K562 (cell line): Measurements from ENCODE around the gene LYPD4. TPM values are rescaled to one million over a fixed set of nuclear protein-coding genes. Genes with fewer than 3 reads are reported as not detected.

Experiments
- BRD4 ChIP-seq: fragments of 200-600 bp; sonication (generic); IDR thresholded peaks from 2 replicates; pipeline ENCODE4 v1.6.1; 2017; ENCODE audit warnings: inconsistent platforms
- CTBP1 ChIP-seq: fragments of 450-650 bp; IDR thresholded peaks from 2 replicates; pipeline ENCODE4 v1.6.1; 2016; ENCODE audit warnings: borderline replicate concordance
- GABPB1 ChIP-seq: sonication (generic); formaldehyde crosslinking; IDR thresholded peaks from 2 replicates; pipeline ENCODE4 v1.8.0; 2022; ENCODE audit warnings: mild to moderate bottlenecking, missing genetic modification reagents
- HEY1 ChIP-seq: fragments of 250-450 bp; sonication (Bioruptor Pico); IDR thresholded peaks from 2 replicates; pipeline ENCODE4 v1.5.0; 2020; ENCODE audit warnings: mild to moderate bottlenecking, moderate library complexity, borderline replicate concordance
- JUN ChIP-seq, 2 experiments: sonication (generic) in 1 of 2; formaldehyde crosslinking in 1 of 2; IDR thresholded peaks; 2 replicates each; pipeline versions ENCODE4 v1.6.1 to v1.8.0; 2012 to 2022; ENCODE audit warnings: borderline replicate concordance in 2 of 2, mild to moderate bottlenecking in 2 of 2, improper control_type of control experiment in 1 of 2, low read depth in 1 of 2, low read length in 1 of 2, missing genetic modification reagents in 1 of 2
- KLF16 ChIP-seq: IDR thresholded peaks from 2 replicates; pipeline ENCODE4 v1.6.1; 2016; ENCODE audit warnings: antibody characterized with exemption
- MYNN ChIP-seq, 2 experiments: sonication (generic); formaldehyde crosslinking in 1 of 2; IDR thresholded peaks; 2 replicates each; pipeline versions ENCODE4 v1.5.0 to v1.6.1; 2016 to 2020; ENCODE audit warnings: antibody characterized with exemption in 1 of 2, missing genetic modification reagents in 1 of 2
- NR2C2 ChIP-seq, 2 experiments: fragments of 200-800 bp in 1 of 2; sonication (Bioruptor generic) in 1 of 2; sonication (generic) in 1 of 2; formaldehyde crosslinking in 1 of 2; IDR thresholded peaks; 2 replicates each; pipeline versions ENCODE4 v1.6.1 to v1.8.0; 2016 to 2022; ENCODE audit warnings: mild to moderate bottlenecking in 1 of 2, missing compliant biosample characterization in 1 of 2, missing genetic modification characterization in 1 of 2, missing genetic modification reagents in 1 of 2
- TAF1 ChIP-seq: IDR thresholded peaks from 2 replicates; pipeline ENCODE4 v1.6.1; 2011; ENCODE audit warnings: mild to moderate bottlenecking, low read length, moderate library complexity; ENCODE audit not compliant: insufficient read depth, control insufficient read depth, severe bottlenecking; ENCODE audit errors: extremely low read depth
- THRAP3 ChIP-seq: fragments of 450-650 bp; IDR thresholded peaks from 2 replicates; pipeline ENCODE4 v1.6.1; 2016; ENCODE audit warnings: mild to moderate bottlenecking, inconsistent platforms, borderline replicate concordance
- ZEB2 ChIP-seq: fragments of 450-650 bp; IDR thresholded peaks from 2 replicates; pipeline ENCODE4 v1.6.1; 2016
- ZNF384 ChIP-seq: IDR thresholded peaks from 2 replicates; pipeline ENCODE4 v1.6.1; 2012; ENCODE audit warnings: low read depth, low read length, improper control_type of control experiment
- polyA plus RNA-seq, 8 experiments: library from polyadenylated mRNA; depleted of rRNA in 4 of 8; stranded (reverse) in 5 of 8; unstranded in 3 of 8; fragments of >200 nt; fragmentation: Nextera tagmentation in 2 of 8; fragmentation: Illumina TruSeq in 1 of 8; extraction: Ambion mirVana in 2 of 8; extraction: Trizol in 1 of 8; gene quantifications; 2 replicates each; pipeline versions ENCODE4 v1.2.1 to v1.2.3, GENCODE V29; 2011 to 2014; ENCODE audit warnings: inconsistent platforms in 1 of 8, missing spikeins in 1 of 8
- total RNA-seq, 7 experiments: library from RNA; depleted of rRNA in 6 of 7; stranded (reverse); fragments of >200 nt in 6 of 7; fragmentation: Illumina TruSeq in 2 of 7; extraction: Trizol in 2 of 7; gene quantifications; 2 replicates each; pipeline versions ENCODE4 v1.2.1 to v1.2.3, GENCODE V29; 2011 to 2021; ENCODE audit warnings: low replicate concordance in 1 of 7
- TF ChIP-seq, protein P1 (sequence below): sonication (generic); formaldehyde crosslinking; IDR thresholded peaks from 2 replicates; pipeline ENCODE4 v1.8.0; 2022; ENCODE audit warnings: mild to moderate bottlenecking, missing genetic modification reagents
- TF ChIP-seq, protein P2 (sequence below): fragments of 450-650 bp; IDR thresholded peaks from 2 replicates; pipeline ENCODE4 v1.6.1; 2016; ENCODE audit warnings: mild to moderate bottlenecking, moderate library complexity

LYPD4 gene
- total and polyA plus RNA-seq, 9 of the 15 experiments (the other 6 are each of a cell fraction or from before 2014, with no cell fraction given), result 0.11 TPM; not detected in 8

DNA sequence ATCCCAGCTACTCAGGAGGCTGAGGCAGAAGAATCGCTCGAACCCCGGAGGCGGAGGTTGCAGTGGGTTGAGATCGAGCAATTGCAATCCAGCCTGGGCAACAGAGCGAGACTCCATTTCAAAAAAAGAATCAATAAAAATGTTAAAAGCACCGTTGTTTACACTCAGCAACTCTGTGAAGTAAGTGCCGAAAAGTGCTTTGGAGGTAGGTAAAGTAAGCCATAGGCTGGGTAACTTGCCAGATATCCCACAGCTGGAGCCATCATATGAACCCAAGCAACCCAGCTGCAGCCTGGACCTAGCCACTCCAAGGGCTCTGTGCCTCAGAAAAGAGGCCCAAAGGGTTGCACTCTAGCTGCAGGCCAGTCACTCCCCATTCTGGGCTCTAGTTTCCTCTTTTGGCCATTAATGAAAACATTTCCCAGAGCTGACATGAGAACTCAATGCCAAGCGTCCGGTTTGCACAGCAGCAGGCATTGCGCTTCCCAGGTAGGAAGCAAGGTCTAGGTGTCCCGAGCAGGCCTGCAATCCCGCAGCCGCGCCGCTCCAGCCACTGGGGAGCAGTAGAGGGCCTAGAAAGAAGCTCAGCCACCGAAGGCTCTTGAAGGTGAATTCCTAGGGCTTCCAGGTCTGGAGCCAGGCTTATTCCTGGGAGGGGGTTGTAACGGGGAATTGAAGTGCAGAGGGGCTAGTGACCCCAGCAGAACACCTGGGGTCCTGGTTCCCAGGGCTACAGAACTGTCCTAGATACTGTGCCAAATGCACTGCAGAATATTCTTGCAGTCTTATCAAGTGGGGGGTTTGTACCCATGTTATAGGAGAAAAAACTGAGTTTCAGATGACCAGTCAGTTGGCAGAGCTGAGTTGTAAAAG, 28.5 kb upstream of the LYPD4 start (continued):
- TF ChIP-seq HEY1 (CRISPR knock-in tag) (no peak), THRAP3 (no peak), JUN (IDR thresholded peaks at IDR 0.05; ENCODE audit: borderline replicate concordance, low read depth, low read length) (no peak), JUN (CRISPR knock-in tag; IDR thresholded peaks at IDR 0.05; ENCODE audit: borderline replicate concordance) (no peak), CTBP1 (peak; percentile 51; the same call in 1 of the 2 replicates), ZEB2 (0 out of 2 replicates have a peak, but pooled peaks have one; percentile 31), GABPB1 (CRISPR knock-in tag) (peak; percentile 35; the same call in 1 of the 2 replicates), BRD4 (no peak), MYNN (IDR thresholded peaks at IDR 0.05) (peak; percentile 64; the same call in 1 of the 2 replicates), MYNN (CRISPR knock-in tag; IDR thresholded peaks at IDR 0.05) (no peak), ZNF384 (0 out of 2 replicates have a peak, but pooled peaks have one; percentile 8), KLF16 (0 out of 2 replicates have a peak, but pooled peaks have one; percentile 31), TAF1 (no peak), NR2C2 (CRISPR knock-in tag; IDR thresholded peaks at IDR 0.05) (no peak), NR2C2 (tag; IDR thresholded peaks at IDR 0.05) (no peak)
- TF ChIP-seq, protein P1, sequence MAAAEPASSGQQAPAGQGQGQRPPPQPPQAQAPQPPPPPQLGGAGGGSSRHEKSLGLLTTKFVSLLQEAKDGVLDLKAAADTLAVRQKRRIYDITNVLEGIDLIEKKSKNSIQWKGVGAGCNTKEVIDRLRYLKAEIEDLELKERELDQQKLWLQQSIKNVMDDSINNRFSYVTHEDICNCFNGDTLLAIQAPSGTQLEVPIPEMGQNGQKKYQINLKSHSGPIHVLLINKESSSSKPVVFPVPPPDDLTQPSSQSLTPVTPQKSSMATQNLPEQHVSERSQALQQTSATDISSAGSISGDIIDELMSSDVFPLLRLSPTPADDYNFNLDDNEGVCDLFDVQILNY (CRISPR knock-in tag), result no peak
- TF ChIP-seq, protein P2, sequence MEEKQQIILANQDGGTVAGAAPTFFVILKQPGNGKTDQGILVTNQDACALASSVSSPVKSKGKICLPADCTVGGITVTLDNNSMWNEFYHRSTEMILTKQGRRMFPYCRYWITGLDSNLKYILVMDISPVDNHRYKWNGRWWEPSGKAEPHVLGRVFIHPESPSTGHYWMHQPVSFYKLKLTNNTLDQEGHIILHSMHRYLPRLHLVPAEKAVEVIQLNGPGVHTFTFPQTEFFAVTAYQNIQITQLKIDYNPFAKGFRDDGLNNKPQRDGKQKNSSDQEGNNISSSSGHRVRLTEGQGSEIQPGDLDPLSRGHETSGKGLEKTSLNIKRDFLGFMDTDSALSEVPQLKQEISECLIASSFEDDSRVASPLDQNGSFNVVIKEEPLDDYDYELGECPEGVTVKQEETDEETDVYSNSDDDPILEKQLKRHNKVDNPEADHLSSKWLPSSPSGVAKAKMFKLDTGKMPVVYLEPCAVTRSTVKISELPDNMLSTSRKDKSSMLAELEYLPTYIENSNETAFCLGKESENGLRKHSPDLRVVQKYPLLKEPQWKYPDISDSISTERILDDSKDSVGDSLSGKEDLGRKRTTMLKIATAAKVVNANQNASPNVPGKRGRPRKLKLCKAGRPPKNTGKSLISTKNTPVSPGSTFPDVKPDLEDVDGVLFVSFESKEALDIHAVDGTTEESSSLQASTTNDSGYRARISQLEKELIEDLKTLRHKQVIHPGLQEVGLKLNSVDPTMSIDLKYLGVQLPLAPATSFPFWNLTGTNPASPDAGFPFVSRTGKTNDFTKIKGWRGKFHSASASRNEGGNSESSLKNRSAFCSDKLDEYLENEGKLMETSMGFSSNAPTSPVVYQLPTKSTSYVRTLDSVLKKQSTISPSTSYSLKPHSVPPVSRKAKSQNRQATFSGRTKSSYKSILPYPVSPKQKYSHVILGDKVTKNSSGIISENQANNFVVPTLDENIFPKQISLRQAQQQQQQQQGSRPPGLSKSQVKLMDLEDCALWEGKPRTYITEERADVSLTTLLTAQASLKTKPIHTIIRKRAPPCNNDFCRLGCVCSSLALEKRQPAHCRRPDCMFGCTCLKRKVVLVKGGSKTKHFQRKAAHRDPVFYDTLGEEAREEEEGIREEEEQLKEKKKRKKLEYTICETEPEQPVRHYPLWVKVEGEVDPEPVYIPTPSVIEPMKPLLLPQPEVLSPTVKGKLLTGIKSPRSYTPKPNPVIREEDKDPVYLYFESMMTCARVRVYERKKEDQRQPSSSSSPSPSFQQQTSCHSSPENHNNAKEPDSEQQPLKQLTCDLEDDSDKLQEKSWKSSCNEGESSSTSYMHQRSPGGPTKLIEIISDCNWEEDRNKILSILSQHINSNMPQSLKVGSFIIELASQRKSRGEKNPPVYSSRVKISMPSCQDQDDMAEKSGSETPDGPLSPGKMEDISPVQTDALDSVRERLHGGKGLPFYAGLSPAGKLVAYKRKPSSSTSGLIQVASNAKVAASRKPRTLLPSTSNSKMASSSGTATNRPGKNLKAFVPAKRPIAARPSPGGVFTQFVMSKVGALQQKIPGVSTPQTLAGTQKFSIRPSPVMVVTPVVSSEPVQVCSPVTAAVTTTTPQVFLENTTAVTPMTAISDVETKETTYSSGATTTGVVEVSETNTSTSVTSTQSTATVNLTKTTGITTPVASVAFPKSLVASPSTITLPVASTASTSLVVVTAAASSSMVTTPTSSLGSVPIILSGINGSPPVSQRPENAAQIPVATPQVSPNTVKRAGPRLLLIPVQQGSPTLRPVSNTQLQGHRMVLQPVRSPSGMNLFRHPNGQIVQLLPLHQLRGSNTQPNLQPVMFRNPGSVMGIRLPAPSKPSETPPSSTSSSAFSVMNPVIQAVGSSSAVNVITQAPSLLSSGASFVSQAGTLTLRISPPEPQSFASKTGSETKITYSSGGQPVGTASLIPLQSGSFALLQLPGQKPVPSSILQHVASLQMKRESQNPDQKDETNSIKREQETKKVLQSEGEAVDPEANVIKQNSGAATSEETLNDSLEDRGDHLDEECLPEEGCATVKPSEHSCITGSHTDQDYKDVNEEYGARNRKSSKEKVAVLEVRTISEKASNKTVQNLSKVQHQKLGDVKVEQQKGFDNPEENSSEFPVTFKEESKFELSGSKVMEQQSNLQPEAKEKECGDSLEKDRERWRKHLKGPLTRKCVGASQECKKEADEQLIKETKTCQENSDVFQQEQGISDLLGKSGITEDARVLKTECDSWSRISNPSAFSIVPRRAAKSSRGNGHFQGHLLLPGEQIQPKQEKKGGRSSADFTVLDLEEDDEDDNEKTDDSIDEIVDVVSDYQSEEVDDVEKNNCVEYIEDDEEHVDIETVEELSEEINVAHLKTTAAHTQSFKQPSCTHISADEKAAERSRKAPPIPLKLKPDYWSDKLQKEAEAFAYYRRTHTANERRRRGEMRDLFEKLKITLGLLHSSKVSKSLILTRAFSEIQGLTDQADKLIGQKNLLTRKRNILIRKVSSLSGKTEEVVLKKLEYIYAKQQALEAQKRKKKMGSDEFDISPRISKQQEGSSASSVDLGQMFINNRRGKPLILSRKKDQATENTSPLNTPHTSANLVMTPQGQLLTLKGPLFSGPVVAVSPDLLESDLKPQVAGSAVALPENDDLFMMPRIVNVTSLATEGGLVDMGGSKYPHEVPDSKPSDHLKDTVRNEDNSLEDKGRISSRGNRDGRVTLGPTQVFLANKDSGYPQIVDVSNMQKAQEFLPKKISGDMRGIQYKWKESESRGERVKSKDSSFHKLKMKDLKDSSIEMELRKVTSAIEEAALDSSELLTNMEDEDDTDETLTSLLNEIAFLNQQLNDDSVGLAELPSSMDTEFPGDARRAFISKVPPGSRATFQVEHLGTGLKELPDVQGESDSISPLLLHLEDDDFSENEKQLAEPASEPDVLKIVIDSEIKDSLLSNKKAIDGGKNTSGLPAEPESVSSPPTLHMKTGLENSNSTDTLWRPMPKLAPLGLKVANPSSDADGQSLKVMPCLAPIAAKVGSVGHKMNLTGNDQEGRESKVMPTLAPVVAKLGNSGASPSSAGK, result no peak
